Measurements from ENCODE around the gene CDC42EP1. TPM values are rescaled to one million over a fixed set of nuclear protein-coding genes. Genes with fewer than 3 reads are reported as not detected.

The CDC42EP1 gene
- total RNA-seq, 4 donors from 2014 or later = 5.6 to 8.8 (median 6.8) TPM

- TF ChIP-seq CTCF (IDR thresholded peaks at IDR 0.05 in 4 of 5, conservative IDR thresholded peaks at IDR 0.05 in 1 of 5) = no peak
- no peak for TF ChIP-seq POLR2A (IDR thresholded peaks at IDR 0.05)
- no peaks in the 10 kb centered on the region for H3K9me3 ChIP-seq
- in situ Hi-C loops (cut with MboI; ENCODE audit: low sequenced_read_pairs in 4 of 4) = no loop called here
- intact Hi-C loops (cut with DNase I; ENCODE audit: low total_unique reads) = loop anchor here (10.0 kb wide), 1 partner anchor 1920 kb away; the partner anchor contains the start of gene ATF4
- H3K27me3 ChIP-seq = no peaks in the 10 kb centered on the region
- H3K36me3 ChIP-seq = no peaks in the 10 kb centered on the region
- H3K4me1 ChIP-seq = peaks cover 15 to 18% of the 10 kb centered on the region in 2 donors
- H3K4me3 ChIP-seq = no peak overlapping the region
- H3K27ac ChIP-seq = no peak overlapping the region
- DNase-seq = no peak
- no peak for ATAC-seq
Observed at GRCh38 chr22:37604875-37605274, 44.6 kb downstream of the CDC42EP1 start.

GRCh38 chr22:37607010-37607934 lies 47.0 kb downstream of the CDC42EP1 start:
- peak in 1 of 2 donors; percentile 18 for ATAC-seq
- Histone ChIP-seq H3K4me3 (peak overlapping the region; percentile 88 to 98 (median 92)), H3K27ac (peak overlapping the region; percentile 90 to 98 (median 95)), H3K36me3 (no peaks in the 10 kb centered on the region), H3K4me1 (peaks cover 28 to 34% of the 10 kb centered on the region in 2 donors), H3K27me3 (no peaks in the 10 kb centered on the region), H3K9me3 (no peaks in the 10 kb centered on the region)
- in situ Hi-C loops (cut with MboI; ENCODE audit: low sequenced_read_pairs in 4 of 4) = no loop called here
- intact Hi-C loops (cut with DNase I; ENCODE audit: low total_unique reads) = loop anchor here (10.0 kb wide), 1 partner anchor 1918 kb away; the partner anchor contains the start of gene ATF4
- TF ChIP-seq POLR2A (IDR thresholded peaks at IDR 0.05) (no peak), CTCF (IDR thresholded peaks at IDR 0.05 in 4 of 5, conservative IDR thresholded peaks at IDR 0.05 in 1 of 5) (peak; percentile 84 to 97 (median 87))
- DNase-seq = peak; percentile 57 to 67

- in situ Hi-C loops (cut with MboI; ENCODE audit: low sequenced_read_pairs in 4 of 4) = no loop called here
- intact Hi-C loops (cut with DNase I; ENCODE audit: low total_unique reads) = loop anchor here (1.0 to 10.0 kb wide), 2 partner anchors 67 to 1917 kb away; partner anchors contain the start of genes ATF4 and LGALS1
- Histone ChIP-seq H3K4me3 (peak overlapping the region; percentile 88 to 98 (median 92)), H3K27ac (peak overlapping the region; percentile 90 to 98 (median 95)), H3K4me1 (peaks cover 28 to 34% of the 10 kb centered on the region in 2 donors), H3K36me3 (no peaks in the 10 kb centered on the region), H3K27me3 (no peaks in the 10 kb centered on the region), H3K9me3 (no peaks in the 10 kb centered on the region)
- TF ChIP-seq POLR2A (IDR thresholded peaks at IDR 0.05) = no peak
- TF ChIP-seq CTCF (IDR thresholded peaks at IDR 0.05 in 4 of 5, conservative IDR thresholded peaks at IDR 0.05 in 1 of 5) = no peak
- ATAC-seq (peak in 1 of 2 donors; percentile 0), DNase-seq (no peak)
Observed at GRCh38 chr22:37607935-37608476, 47.7 kb downstream of the CDC42EP1 start.

- peak; percentile 92 to 96 for ATAC-seq
- intact Hi-C loops (cut with DNase I; ENCODE audit: low total_unique reads) = loop anchor here (1.0 to 10.0 kb wide), 2 partner anchors 67 to 1916 kb away; partner anchors contain the start of genes ATF4 and LGALS1
Observed at GRCh38 chr22:37608477-37609239, 48.4 kb downstream of the CDC42EP1 start, which contains the start of gene GGA1. Gene GGA1, plus strand, starts transcription at chr22:37608834. Its CDS starts 27 bp downstream, at chr22:37608861.

More at GRCh38 chr22:37608477-37609239, 48.4 kb downstream of the CDC42EP1 start, which contains the start of gene GGA1:
- Histone ChIP-seq H3K27ac (peak within 1 kb of the TSS; percentile 90 to 98 (median 95)), H3K4me1 (peaks cover 28 to 34% of the 10 kb centered on the region in 2 donors), H3K4me3 (peak within 1 kb of the TSS; percentile 88 to 98 (median 92)), H3K27me3 (no peaks in the 10 kb centered on the region), H3K9me3 (no peaks in the 10 kb centered on the region), H3K36me3 (no peaks in the 10 kb centered on the region)
- DNase-seq = peak; percentile 91 to 93
- peak in 1 of 2 donors; percentile 30 for TF ChIP-seq POLR2A (IDR thresholded peaks at IDR 0.05)
- no peak for TF ChIP-seq CTCF (IDR thresholded peaks at IDR 0.05 in 4 of 5, conservative IDR thresholded peaks at IDR 0.05 in 1 of 5)
- in situ Hi-C loops (cut with MboI; ENCODE audit: low sequenced_read_pairs in 4 of 4) = no loop called here

All from gastrocnemius medialis (tissue), 4 donors.